HuH-7.5 (cell line): Measurements from ENCODE around the gene NRXN2.

Source experiments
- DNase-seq: peaks from one replicate; pipeline ENCODE4 v3.0.0; 2011; ENCODE audit warnings: low spot score

Gene NRXN2

DNA sequence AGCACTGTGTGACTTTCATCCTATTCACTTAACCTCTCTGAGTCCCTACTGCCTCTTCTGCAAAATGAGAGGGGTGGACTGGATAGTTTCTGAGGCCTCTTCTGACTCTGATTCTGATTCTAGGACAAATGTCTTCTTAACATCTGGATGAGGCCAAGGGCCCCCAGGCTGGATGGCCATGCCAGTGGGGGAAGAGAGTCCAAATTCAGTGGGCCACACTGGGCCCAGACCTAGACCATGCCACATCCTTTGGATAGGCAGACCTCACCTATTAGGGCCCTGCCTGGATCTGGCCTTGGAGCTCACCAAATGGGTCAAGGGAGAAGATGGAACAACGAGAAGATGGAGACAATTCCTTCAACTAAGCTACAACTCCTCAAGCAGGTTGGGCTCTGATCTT, 24.6 kb downstream of the NRXN2 start:
- no peak for DNase-seq

DNA sequence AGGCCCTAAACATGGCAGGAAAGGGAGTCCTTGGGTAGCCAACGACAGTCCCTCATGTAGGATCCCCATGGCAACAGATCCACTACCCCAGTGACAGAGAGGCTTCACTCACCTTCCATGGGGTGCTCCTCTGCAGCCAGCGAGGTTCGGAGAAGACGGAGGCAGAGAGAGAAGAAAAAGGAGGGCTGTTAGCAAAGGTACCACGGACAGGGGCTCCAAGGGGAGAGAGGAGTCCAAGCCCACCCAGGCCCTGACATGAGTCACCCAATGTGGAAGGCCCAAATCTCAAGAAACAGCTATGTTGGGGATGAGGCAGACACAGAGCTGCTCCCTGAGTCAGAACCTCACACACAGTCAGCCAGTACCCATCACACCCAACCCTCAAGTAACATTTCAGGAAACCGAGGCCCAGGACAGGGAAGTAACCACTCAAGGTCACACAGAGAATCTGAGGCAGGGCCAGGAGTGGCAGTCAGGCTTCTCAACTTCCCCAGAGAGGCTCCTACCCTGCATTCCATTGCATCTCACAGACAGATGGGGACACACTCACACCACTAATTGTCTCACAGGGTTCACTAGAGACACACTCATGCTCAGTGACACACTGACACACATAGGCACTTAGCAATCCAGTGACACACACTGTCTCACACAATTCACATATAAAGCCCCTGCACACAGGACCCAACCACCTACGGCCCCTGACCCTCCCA, 25.2 kb downstream of the NRXN2 start:
- DNase-seq: no peak

DNA sequence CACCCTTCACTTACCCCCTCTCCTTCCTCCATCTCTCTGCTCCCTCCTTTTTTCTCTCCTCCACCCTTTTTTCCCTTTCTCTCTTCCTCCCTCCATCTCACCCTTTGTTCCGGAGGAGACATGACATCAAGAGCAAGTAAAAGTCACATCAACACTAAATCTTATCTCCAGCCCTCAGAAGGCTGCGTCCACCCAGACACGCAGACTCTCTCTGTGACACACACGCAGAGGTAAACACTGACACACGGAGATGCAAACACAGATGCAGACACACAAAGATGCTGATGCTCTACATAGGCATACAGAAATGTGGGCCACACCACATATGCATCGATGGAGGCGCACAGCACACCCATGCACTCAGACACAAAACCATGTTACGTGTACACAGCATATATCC, 27.0 kb downstream of the NRXN2 start:
- DNase-seq: no peak

DNA sequence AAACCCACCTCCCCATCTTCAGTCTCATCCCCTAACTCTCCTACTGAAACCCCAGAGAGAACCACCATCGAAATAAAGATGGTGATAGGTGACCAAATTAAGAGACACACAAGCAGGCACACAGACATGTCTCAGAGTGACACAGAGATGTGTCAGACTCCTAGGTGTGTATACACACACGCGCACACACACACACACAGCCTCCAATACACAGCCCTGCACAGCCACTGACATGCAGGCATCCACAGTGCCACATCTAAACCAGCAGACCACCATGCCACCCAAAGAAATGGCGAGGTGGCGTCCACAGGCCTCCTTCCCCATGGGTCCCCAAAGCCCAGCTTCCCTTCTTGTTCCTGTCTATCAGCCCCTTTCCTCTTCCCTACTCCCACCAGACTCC, 27.4 kb downstream of the NRXN2 start:
- DNase-seq: no peak

DNA sequence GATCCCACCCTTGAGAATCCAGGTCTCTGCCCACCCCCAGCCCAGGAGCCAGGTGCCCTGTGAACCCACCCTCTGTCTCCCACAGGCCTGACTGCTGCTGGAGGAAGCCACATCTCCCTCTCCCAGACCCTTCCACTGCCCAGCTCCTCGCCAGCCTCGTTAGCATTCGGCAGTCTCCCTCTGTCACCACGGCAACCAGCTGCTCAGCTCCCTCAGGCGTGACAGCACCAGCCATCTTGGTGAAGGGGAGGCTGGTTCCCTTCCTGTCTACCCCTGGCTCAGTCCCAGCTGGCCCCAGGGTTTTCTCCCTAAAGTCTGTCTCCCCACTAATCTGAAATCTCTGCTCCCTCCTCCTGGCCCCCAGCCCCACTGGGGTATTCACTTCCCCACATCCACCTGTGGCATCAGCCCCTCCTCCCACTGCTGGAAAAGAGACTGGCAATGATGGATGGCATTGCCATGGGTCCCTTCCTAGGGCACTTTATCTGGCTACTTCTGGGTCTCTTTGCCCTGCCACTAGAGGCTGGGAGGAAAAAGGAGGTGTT, 28.1 kb downstream of the NRXN2 start:
- DNase-seq: no peak

DNA sequence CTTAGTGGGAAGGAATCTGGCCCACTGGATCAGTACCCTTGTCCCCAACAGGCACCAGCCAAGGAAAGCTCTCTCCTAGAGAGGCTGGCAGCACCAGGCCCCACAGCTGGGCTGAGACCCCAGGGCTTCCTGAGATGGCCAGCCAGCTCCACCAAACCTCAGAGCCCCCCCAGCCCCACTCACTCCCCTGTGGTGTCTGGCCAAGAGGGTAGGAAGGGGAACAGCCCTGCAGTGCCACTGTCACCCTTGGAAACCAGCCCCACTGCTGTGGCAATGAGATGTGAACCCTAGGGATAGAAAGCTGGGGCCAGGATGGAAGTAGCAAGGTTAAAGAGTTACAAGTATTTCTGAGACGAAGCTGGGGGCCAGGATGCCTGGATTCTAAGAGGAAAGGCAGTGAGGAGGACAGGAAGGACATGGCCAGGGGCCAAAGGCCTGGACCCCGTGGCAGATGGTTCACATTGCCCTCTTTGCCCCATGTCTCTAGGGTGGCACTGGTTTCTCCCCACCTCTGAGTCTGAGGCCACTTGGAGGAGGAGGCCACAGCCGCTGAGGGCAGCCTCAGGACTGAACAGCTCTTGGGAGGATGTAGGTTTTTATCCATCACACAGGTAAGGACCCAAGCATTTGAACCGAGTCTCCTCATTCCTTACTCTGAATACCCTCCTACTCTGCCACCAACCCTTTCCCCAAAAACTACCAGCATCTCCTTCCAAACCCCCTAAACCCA, 28.8 kb downstream of the NRXN2 start:
- no peak for DNase-seq

DNA sequence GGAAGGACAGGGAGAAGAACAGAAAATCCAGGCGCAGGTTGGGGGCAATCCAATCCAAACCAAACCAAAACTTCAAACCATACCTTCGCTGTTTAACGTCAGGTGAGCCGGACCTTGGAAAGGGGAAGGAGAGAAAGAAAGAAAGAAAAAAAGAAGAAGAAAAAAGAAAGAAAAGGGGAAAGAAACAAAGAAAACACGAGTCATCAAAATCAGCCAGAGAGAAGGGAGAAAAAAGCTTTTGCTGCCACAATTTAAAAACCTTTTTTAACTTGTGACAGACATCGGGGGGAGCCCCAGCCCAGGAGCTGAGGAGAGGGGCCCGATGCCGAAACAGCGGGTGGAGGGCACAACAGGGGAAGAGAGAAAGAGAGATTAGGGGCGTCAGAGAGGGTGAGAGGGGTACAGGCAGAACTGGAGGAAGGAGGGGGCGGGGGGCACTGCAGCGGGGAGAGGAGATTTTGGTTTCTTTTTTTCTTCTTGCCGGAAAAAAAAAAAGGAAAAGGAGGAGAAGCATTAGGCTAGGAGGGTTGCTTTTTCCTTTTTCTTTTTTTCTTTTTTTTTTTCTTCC, 30.1 kb downstream of the NRXN2 start:
- no peak for DNase-seq

DNA sequence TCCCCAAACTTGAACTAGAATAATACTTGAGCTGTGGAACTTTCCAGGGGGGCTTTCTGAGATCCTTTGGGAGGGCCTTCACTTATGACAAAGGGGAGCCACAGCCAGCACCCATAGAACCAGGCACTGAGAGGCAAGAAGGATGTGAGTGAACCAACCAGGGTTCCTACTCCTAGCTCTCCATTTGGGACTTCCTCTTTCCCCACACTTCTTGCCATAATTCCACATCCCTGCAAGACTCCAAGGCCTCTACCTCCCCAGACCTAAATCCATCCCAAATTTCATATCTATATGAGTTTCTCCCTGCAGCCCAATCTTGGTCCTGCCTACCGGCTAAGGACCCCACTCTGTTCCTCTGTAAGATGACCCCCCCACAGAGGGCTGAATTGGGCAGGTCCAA, 31.5 kb downstream of the NRXN2 start:
- DNase-seq: no peak

DNA sequence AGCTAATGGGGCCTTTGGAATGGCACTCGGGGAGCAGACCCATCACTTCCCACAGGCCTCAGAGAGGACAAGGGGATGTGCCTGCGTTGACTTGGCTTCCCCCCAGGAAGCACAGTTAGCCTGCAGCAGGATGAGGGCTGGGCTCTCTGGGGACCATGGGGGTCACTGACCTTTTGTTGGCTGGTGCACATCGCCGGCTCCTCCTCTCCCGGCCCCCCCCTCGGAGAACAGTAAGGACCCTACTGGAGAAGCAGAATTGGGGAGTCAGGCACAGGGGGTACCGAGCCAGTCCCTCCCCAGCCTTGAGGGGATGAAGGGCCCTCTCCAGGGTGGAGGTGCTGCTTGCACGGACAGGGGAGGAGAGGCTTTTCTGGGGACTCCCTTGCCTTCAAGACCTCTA, 32.8 kb downstream of the NRXN2 start:
- no peak for DNase-seq

DNA sequence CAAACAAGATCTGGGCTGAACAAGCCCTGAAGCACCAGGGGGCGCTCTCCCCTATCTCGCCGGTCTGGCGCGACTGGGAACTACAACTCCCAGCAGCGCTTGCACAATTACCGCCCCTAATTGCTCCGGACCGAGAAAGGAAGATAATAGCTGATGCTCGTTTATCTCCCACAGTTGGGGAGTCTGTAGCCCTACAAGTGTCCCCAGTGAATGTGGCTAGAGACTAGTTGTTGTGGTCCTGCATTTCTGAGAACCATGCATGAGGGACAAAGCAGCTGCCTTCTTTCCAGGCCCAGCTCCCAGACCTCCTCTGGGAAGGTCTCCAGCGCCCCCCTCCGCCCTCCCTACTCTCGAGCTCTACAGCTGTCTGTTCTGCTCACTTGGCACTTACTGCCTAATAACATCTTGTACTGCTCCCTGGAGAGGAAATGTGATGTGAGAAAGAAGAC, 34.4 kb downstream of the NRXN2 start:
- DNase-seq: peak; percentile 76

DNA sequence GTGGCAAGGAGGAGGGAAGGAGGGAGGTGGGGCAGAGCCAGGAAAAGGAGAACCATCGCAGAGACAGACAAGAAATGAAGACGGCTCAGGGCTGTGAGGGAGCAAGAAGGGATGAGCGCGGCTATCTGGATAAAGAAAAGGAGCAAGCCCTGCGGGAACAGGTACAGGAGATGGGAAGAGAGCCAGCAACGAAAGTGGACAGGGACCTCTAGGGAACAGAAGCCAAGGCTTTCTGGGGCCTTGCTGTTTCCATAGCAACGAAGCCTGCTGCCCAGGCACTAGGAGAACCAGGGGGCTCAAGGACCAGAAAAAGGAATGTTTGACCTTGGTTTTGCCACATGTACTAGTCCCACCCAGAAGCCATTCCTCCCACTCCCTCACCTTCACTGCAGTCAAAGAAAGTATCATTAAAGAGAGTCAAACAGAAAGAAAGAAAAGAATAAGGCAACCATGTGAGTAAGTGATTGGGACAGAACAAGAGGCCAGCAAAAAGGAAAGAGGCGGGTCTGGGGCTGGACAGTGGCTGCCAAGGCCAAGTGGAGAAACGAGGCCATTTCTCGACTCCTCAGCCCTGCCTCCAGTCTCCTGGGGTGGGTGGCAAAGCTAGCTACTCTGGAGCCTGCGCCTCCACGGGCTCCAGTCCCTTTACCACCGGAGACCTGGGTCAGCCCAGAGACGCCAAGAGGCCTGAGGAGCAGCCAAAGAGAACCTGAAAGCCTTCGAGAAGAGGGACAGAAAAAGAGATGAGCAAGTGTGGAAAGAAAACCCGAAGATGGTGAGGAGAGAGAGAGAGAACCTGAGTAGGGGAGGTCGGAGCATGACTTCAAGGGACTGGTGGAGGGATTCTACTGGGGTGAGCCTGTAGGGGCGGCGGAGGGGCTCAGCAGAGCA, 35.1 kb downstream of the NRXN2 start:
- no peak for DNase-seq

DNA sequence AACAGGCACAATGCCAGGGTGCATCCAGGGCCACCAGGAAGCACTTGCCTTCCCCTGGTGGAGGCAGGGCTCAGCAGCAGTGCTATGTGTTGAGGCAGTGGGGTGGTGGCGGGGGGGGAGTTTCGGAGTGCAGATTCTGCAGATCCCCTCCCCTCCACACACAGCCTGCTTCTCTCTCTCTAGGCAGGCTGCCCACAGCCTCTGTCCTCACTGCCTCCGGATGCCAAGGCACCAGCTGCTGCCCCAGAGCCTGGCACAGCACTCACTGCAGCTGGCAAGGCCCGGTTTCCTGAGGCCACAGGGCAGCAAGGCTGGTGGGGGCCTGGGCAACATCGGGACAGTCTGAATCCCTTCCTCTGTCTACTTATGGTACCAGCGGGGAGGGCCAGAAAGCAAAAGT, 35.8 kb downstream of the NRXN2 start:
- no peak for DNase-seq

DNA sequence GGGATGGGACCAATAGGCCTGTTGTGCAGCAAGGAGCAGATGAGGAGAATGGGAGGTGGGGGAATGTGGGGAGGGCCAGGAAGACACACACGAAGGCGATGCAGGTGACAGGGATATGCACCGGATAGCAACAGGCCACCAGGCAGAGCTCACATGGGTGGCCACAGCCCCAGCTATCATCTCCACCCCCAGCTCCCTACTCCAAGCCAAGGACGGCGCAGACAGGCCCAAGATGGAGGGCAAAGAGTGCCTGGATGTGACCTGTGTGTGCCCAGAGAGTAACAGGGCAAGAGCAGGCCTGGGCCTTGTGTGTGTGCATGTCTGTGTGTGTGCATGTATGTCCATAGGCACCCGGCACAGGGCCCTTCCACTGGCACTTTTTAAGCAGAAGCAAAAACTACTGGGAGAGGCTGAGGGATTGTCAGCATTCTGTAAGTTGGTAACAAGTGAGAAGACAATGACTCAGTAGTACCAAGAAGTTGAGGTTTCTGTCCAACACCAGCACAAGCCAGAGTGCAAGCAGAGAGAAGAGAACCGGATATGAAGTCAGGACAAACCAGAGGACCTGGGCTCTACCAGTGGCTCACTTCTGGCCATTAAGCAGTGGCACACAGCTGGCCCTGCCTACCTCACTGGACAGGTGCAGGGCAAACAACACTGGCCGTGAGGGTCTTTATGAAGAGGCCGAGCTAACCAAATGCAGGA, 36.4 kb downstream of the NRXN2 start:
- DNase-seq: no peak

DNA sequence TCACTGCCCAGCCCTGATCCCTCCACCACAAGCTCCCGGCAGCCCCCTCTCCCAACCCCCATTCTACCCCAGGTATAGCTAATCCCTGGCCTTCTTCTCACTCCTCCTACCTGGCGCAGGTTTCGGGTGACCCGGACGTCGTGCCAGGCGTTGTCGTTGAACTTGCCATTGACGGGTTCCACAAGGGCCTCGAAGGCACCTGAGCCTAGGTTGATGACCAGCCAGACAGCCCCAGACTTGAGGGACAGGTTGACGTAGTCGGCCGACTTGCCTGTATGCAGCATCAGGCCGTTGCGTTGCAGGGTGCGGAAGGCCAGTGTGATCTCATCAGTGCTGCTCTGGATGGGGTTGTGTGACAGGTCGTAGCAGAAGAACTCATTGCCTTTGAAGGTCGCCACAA, 37.5 kb downstream of the NRXN2 start:
- no peak for DNase-seq

DNA sequence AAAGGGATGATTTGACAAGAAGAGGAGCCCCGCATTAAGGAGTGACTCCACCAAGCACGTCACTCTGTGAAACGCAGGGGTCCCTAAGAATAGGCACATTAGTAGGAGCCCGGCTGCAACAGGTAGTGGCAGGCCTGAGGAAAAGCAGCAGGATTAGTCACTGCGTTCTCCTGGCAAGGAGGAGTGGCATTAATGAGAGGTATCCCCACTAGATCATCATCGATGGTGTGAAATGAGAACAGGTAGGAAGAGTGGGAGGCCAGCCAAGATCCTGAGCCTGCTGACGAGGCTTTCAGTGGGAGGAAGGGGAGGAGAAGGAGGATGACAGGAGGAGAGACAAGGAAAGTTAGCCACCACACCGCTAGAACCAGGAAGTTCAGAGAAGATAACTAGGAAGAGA, 38.6 kb downstream of the NRXN2 start:
- no peak for DNase-seq

DNA sequence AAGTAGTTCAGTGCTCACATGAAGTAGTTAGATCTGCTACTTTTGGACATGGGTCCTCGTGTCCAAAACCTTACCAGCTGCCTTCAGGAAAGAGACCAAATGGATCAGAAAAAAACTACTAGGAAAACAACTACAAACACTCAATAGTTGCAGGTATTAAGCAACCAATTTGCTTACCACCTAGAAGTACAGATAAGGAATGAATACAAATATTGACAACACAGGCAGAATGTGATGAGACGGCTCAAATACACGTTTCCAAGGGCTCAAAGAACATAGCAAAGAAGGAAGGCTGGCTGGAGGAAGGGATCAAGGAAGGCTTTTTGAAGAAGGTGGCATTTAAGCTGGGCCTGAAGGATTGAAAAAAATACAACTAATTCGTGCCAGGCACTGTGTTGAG, 41.8 kb downstream of the NRXN2 start:
- no peak for DNase-seq

DNA sequence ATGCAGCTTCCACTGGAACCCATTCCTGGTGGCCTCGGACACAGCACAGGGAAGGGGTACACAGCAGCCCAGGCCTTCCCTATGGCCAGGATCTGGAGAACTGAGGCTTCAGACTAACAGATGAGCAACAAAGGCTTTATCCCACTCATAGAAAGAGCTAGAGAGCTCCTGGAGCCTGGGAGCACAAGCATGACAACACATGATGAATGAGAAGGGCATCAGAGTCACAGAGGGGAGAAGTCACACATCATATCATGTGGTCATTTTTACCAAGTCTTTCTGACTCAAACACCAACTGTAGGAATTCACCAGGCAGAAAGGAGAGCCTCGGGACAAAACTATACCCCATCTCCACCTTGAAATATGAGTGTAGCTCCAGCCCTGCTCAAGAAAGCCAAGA, 43.2 kb downstream of the NRXN2 start:
- no peak for DNase-seq

DNA sequence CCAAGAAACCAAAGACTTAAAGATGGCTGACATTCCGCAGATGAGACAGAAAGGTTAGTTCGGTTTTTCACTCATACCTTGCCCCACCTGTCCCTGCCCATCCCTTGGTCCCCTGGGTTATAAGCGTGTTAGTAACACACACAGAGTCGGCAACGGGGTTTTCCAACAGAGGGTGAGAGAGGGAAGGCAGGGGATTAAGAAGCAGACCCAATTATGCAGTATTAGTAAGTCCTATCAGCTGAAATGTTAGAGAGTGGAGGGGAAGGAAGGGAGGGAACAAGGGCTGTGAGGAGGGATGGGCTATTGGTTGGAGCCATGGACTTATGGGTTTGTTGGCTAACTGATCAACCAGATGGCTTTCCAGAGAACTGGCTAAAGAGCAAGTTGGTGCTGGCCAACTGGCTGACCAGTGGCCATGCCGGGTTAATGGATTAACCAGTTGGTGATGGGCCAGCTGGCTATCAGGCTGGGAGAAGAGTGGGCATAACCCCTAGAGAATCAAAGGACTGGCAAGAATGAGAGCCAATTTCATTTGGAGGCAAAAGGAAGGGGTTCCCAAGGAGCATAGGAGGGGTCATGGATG, 45.5 kb downstream of the NRXN2 start:
- DNase-seq: no peak

DNA sequence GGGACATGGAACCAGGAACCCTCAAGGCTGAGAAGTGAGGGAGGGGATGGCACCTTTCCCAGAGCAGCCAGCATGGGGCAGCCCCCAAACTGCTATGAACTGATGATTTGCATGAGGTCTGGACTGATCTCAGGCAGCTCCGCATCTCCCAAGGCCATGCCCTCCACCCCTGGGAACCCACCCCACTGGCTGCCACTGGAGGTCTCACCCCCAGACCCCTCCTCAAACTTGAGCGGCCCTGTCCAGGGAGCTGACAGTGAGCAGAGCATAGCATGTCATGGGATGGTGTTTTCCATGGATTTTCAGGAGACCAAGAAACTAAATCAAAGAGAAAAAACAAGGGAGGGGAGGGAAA, 46.8 kb downstream of the NRXN2 start:
- no peak for DNase-seq

DNA sequence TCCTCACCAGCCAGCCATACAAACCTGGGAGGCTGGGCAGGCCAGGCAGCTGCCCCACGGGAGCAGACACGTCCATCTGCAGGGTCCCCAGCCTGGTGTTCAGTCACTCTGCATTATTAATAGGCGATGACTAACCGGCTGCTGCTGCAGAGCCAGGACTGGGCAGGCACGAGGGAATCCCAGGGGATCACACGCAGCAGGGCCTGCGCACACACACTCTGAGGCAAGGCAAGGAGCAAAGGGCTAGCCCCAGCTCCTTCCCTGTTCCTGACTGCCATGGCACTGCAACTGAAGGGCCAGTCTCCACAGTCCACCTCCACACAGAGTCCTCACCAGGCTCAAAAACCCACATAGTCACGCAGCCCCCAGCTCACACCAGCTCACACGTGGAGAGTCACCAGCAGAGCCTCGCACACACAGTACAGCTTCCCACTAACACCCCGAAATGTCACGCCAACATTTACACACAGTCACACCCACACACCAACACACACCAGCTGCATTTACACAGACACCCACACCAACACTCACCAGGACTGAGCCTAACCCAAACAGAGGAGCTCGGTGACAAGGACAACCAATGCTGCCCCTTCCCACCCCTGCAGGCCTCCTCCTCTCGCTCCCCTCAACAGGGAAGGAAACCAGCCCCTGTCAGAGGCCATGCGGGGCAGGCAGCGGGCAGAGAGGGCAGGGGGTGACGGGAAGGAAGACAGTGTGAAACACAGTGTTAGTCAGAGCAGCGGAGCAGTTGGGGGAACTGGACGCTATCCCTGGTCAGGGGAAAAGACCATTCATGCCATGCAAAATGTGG, 47.3 kb downstream of the NRXN2 start:
- no peak for DNase-seq
